ENCODE results near the gene PROKR2.

The PROKR2 gene

GRCh38 chr20:5282561-5282960 lies 34.2 kb downstream of the PROKR2 start:
- no peak for DNase-seq (ENCODE audit: low spot score)

DNA sequence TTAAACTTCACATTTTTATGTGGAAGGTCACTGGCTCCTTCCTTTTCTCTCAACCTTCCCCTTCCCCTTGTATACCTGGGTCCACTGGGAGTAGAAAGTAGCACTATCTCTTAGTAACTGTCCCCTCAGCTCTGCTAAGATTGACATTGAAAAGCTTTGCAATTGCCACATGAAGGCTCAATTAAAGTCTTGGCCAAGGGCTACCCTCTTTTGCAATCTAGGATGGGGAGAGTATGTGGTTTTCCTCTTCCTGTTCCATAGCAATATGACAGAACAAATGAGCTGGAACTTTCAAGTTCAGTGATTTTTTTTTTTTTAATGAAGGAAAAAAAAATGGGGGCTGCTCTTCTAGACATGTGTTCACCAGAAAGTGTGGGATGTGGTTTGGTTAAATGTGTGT lies 37.1 kb downstream of the PROKR2 start:
- DNase-seq (ENCODE audit: low spot score): no peak

GRCh38 chr20:5272268-5272667 lies 44.5 kb downstream of the PROKR2 start:
- no peak for DNase-seq (ENCODE audit: low spot score)

- DNase-seq (ENCODE audit: low spot score): no peak
Measured at GRCh38 chr20:5270603-5271002, 46.2 kb downstream of the PROKR2 start.

GRCh38 chr20:5268449-5268848 lies 48.3 kb downstream of the PROKR2 start:
- no peak for DNase-seq (ENCODE audit: low spot score)

- DNase-seq (ENCODE audit: low spot score): no peak
Measured at GRCh38 chr20:5267092-5267491, 49.7 kb downstream of the PROKR2 start.

All from HuH-7.5 (cell line).